GM21360 (cell line): Measurements from ENCODE around the gene MEG3.

Experiments used
- ATAC-seq: cut with Tn5 transposase; IDR thresholded peaks from one replicate; pipeline ENCODE4 v1.9.1; 2021; ENCODE audit warnings: mild to moderate bottlenecking, moderate library complexity; ENCODE audit not compliant: unreplicated experiment

The MEG3 gene

GRCh38 chr14:100879194-100879593, 53.3 kb downstream of the MEG3 start:
- no peak for ATAC-seq

- ATAC-seq: no peak
These were observed 53.9 kb downstream of the MEG3 start for GRCh38 chr14:100879782-100880181.

- ATAC-seq: no peak
These were observed 54.6 kb downstream of the MEG3 start for GRCh38 chr14:100880271-100881101.

- ATAC-seq: no peak
These were observed 55.5 kb downstream of the MEG3 start for GRCh38 chr14:100881211-100882025.

GRCh38 chr14:100882026-100882967, 56.4 kb downstream of the MEG3 start:
- no peak for ATAC-seq

GRCh38 chr14:100882991-100883788, 57.3 kb downstream of the MEG3 start:
- no peak for ATAC-seq

- ATAC-seq: no peak
These were observed 57.8 kb downstream of the MEG3 start for GRCh38 chr14:100883789-100884101.

- ATAC-seq: no peak
These were observed 58.5 kb downstream of the MEG3 start for GRCh38 chr14:100884456-100884855.

- no peak for ATAC-seq
These were observed 59.3 kb downstream of the MEG3 start for GRCh38 chr14:100885196-100885595.

GRCh38 chr14:100885617-100886016, 59.7 kb downstream of the MEG3 start:
- ATAC-seq: no peak

GRCh38 chr14:100887728-100888335, 61.9 kb downstream of the MEG3 start:
- ATAC-seq: no peak

GRCh38 chr14:100888789-100889315, 62.9 kb downstream of the MEG3 start:
- ATAC-seq: no peak

- no peak for ATAC-seq
These were observed 63.7 kb downstream of the MEG3 start for GRCh38 chr14:100889641-100890040.

GRCh38 chr14:100890061-100890850, 64.3 kb downstream of the MEG3 start:
- no peak for ATAC-seq

GRCh38 chr14:100891051-100891450, 65.1 kb downstream of the MEG3 start:
- ATAC-seq: no peak

- no peak for ATAC-seq
These were observed 65.9 kb downstream of the MEG3 start for GRCh38 chr14:100891501-100892445.

GRCh38 chr14:100892496-100893227, 66.7 kb downstream of the MEG3 start:
- ATAC-seq: no peak
